Activated CD4-positive, alpha-beta T cell treated with anti-CD3 and anti-CD28 coated beads, Interleukin-2, amount 10 ng/mL, durations not matched to agents 7 days and 5 days (primary cell): ENCODE data around the gene SLC25A12. TPM values are rescaled to one million over a fixed set of nuclear protein-coding genes. Genes with fewer than 3 reads are reported as not detected.

Experiments
- CTCF ChIA-PET: fragments of 350-600 bp; sonication (Branson Sonifier 250); formaldehyde crosslinking; loops from one replicate; lab custom pipeline; 2021; ENCODE audit warnings: antibody characterized with exemption; lab: Charles Lee
- POLR2A ChIA-PET: fragments of 350-600 bp; sonication (Branson Sonifier 250); formaldehyde crosslinking; loops from one replicate; lab custom pipeline; 2021; ENCODE audit warnings: antibody characterized with exemption; lab: Charles Lee
- DNase-seq: peaks from one replicate; pipeline ENCODE4 v3.0.0-alpha.2; 2020
- H3K27ac Mint-ChIP-seq: one replicate; pipeline ENCODE4 v1.8.0; 2021; ENCODE audit warnings: mild to moderate bottlenecking, moderate library complexity, mixed read lengths
- H3K27me3 Mint-ChIP-seq: one replicate; pipeline ENCODE4 v1.8.0; 2021; ENCODE audit warnings: mixed read lengths
- H3K36me3 Mint-ChIP-seq: one replicate; pipeline ENCODE4 v1.8.0; 2021; ENCODE audit warnings: low read depth, mixed read lengths
- H3K4me1 Mint-ChIP-seq: one replicate; pipeline ENCODE4 v1.8.0; 2021; ENCODE audit warnings: mixed read lengths
- H3K4me3 Mint-ChIP-seq: one replicate; pipeline ENCODE4 v1.8.0; 2021; ENCODE audit warnings: mild to moderate bottlenecking, moderate library complexity, mixed read lengths
- H3K9me3 Mint-ChIP-seq: one replicate; pipeline ENCODE4 v1.8.0; 2021; ENCODE audit warnings: mixed read lengths
- total RNA-seq, 2 experiments: library from RNA; stranded (reverse); gene quantifications; one replicate each; pipeline ENCODE4 v1.2.3, GENCODE V29; 2021

Gene SLC25A12
- total RNA-seq: 10 to 100 TPM; 26.7 to 28.8 TPM

GRCh38 chr2:171893824-171894611 is at the start of gene SLC25A12:
Gene SLC25A12, minus strand, starts transcription at chr2:171894244. Its CDS starts 30 bp downstream, at chr2:171894214.
- H3K27ac Mint-ChIP-seq: peak within 1 kb of the TSS; percentile 82
- no peaks in the 10 kb centered on the region for H3K9me3 Mint-ChIP-seq
- peaks cover 29% of the 10 kb centered on the region for H3K36me3 Mint-ChIP-seq
- peaks cover 50% of the 10 kb centered on the region for H3K4me1 Mint-ChIP-seq
- peak; percentile 75 for DNase-seq
- peak within 1 kb of the TSS; percentile 85 for H3K4me3 Mint-ChIP-seq
- no peaks in the 10 kb centered on the region for H3K27me3 Mint-ChIP-seq
- POLR2A ChIA-PET: no interaction called here
- CTCF ChIA-PET: interaction anchor here (0.6 to 4.1 kb wide), 3 partner anchors 8 to 66 kb away, joined by 3 to 20 read pairs (median 3); no protein-coding TSS in a partner anchor

- DNase-seq: no peak
- Mint-ChIP-seq H3K27ac (no peak overlapping the region), H3K36me3 (peaks cover 7% of the 10 kb centered on the region), H3K27me3 (no peaks in the 10 kb centered on the region), H3K4me3 (no peak overlapping the region), H3K4me1 (peaks cover 21% of the 10 kb centered on the region), H3K9me3 (no peaks in the 10 kb centered on the region)
- ChIA-PET POLR2A (no interaction called here), CTCF (no interaction called here)
Measured at GRCh38 chr2:171941316-171941699, 47.3 kb upstream of the SLC25A12 start.

- no peak for DNase-seq
- Mint-ChIP-seq H3K36me3 (peaks cover 10% of the 10 kb centered on the region), H3K4me3 (no peak overlapping the region), H3K4me1 (peaks cover 25% of the 10 kb centered on the region), H3K27ac (no peak overlapping the region), H3K9me3 (no peaks in the 10 kb centered on the region), H3K27me3 (no peaks in the 10 kb centered on the region)
- ChIA-PET POLR2A (no interaction called here), CTCF (interaction anchor here (0.6 to 1.6 kb wide), 4 partner anchors 11 to 453 kb away, joined by 3 to 5 read pairs (median 4); partner anchors contain the start of gene HAT1)
Measured at GRCh38 chr2:171939743-171940071, 45.7 kb upstream of the SLC25A12 start.

GRCh38 chr2:171939058-171939742 is 45.2 kb upstream of the SLC25A12 start:
- H3K9me3 Mint-ChIP-seq: no peaks in the 10 kb centered on the region
- CTCF ChIA-PET: interaction anchor here (0.6 to 1.6 kb wide), 3 partner anchors 13 to 453 kb away, joined by 3 to 5 read pairs (median 4); partner anchors contain the start of gene HAT1
- H3K4me1 Mint-ChIP-seq: peaks cover 22% of the 10 kb centered on the region
- POLR2A ChIA-PET: no interaction called here
- H3K4me3 Mint-ChIP-seq: no peak overlapping the region
- peaks cover 14% of the 10 kb centered on the region for H3K36me3 Mint-ChIP-seq
- H3K27ac Mint-ChIP-seq: no peak overlapping the region
- H3K27me3 Mint-ChIP-seq: no peaks in the 10 kb centered on the region
- DNase-seq: no peak

- POLR2A ChIA-PET: no interaction called here
- Mint-ChIP-seq H3K4me3 (no peak overlapping the region), H3K27ac (no peak overlapping the region), H3K36me3 (peaks cover 67% of the 10 kb centered on the region), H3K4me1 (peaks cover 39% of the 10 kb centered on the region), H3K27me3 (no peaks in the 10 kb centered on the region), H3K9me3 (no peaks in the 10 kb centered on the region)
- no peak for DNase-seq
- CTCF ChIA-PET: no interaction called here
Measured at GRCh38 chr2:171930385-171930784, 36.3 kb upstream of the SLC25A12 start.

- H3K4me3 Mint-ChIP-seq: peak overlapping the region; percentile 89
- H3K4me1 Mint-ChIP-seq: peaks cover 50% of the 10 kb centered on the region
- H3K9me3 Mint-ChIP-seq: no peaks in the 10 kb centered on the region
- ChIA-PET POLR2A (no interaction called here), CTCF (interaction anchor here (0.6 to 1.1 kb wide), 3 partner anchors 13 to 222 kb away, joined by 4 to 5 read pairs (median 4); no protein-coding TSS in a partner anchor)
- no peaks in the 10 kb centered on the region for H3K27me3 Mint-ChIP-seq
- H3K36me3 Mint-ChIP-seq: peaks cover 37% of the 10 kb centered on the region
- DNase-seq: no peak
- H3K27ac Mint-ChIP-seq: peak overlapping the region; percentile 60
Measured at GRCh38 chr2:171924170-171924942, 30.3 kb upstream of the SLC25A12 start.

GRCh38 chr2:171923206-171923605 is 29.2 kb upstream of the SLC25A12 start:
- peaks cover 26% of the 10 kb centered on the region for H3K36me3 Mint-ChIP-seq
- peak overlapping the region; percentile 96 for H3K27ac Mint-ChIP-seq
- H3K27me3 Mint-ChIP-seq: no peaks in the 10 kb centered on the region
- no peak for DNase-seq
- peaks cover 42% of the 10 kb centered on the region for H3K4me1 Mint-ChIP-seq
- ChIA-PET POLR2A (interaction anchor here (0.6 kb wide), 1 partner anchor 158 kb away, joined by 3 read pairs; no protein-coding TSS in a partner anchor), CTCF (interaction anchor here (0.6 to 1.5 kb wide), 3 partner anchors 10 to 221 kb away, joined by 4 to 5 read pairs (median 5); no protein-coding TSS in a partner anchor)
- H3K9me3 Mint-ChIP-seq: no peaks in the 10 kb centered on the region
- peak overlapping the region; percentile 89 for H3K4me3 Mint-ChIP-seq

- peaks cover 42% of the 10 kb centered on the region for H3K4me1 Mint-ChIP-seq
Measured at GRCh38 chr2:171922230-171923022, 28.4 kb upstream of the SLC25A12 start, which contains the start of gene HAT1. Gene HAT1, plus strand, starts transcription at chr2:171922461. Its CDS starts 40 bp downstream, at chr2:171922501.

GRCh38 chr2:171921970-171922229 is 27.9 kb upstream of the SLC25A12 start:
- no peak for DNase-seq
- CTCF ChIA-PET: interaction anchor here (0.9 to 1.5 kb wide), 2 partner anchors 11 to 180 kb away, joined by 4 to 5 read pairs; no protein-coding TSS in a partner anchor

More at GRCh38 chr2:171922230-171923022, 28.4 kb upstream of the SLC25A12 start, which contains the start of gene HAT1:
- ChIA-PET CTCF (interaction anchor here (0.6 to 1.5 kb wide), 4 partner anchors 11 to 215 kb away, joined by 3 to 5 read pairs (median 4); no protein-coding TSS in a partner anchor), POLR2A (interaction anchor here (0.8 kb wide), 1 partner anchor 78 kb away, joined by 4 read pairs; no protein-coding TSS in a partner anchor)
- H3K4me3 Mint-ChIP-seq: peak within 1 kb of the TSS; percentile 89
- H3K9me3 Mint-ChIP-seq: no peaks in the 10 kb centered on the region
- peak; percentile 98 for DNase-seq
- H3K27me3 Mint-ChIP-seq: no peaks in the 10 kb centered on the region
- peaks cover 21% of the 10 kb centered on the region for H3K36me3 Mint-ChIP-seq
- H3K27ac Mint-ChIP-seq: peak within 1 kb of the TSS; percentile 96

GRCh38 chr2:171919453-171919852 is 25.4 kb upstream of the SLC25A12 start:
- no peak overlapping the region for H3K4me3 Mint-ChIP-seq
- peaks cover 4% of the 10 kb centered on the region for H3K36me3 Mint-ChIP-seq
- no peaks in the 10 kb centered on the region for H3K9me3 Mint-ChIP-seq
- H3K4me1 Mint-ChIP-seq: peaks cover 21% of the 10 kb centered on the region
- no peak for DNase-seq
- no peaks in the 10 kb centered on the region for H3K27me3 Mint-ChIP-seq
- H3K27ac Mint-ChIP-seq: no peak overlapping the region
- CTCF ChIA-PET: no interaction called here
- POLR2A ChIA-PET: no interaction called here

More at GRCh38 chr2:171921970-171922229, 27.9 kb upstream of the SLC25A12 start:
- peaks cover 38% of the 10 kb centered on the region for H3K4me1 Mint-ChIP-seq
- no peaks in the 10 kb centered on the region for H3K27me3 Mint-ChIP-seq
- peak overlapping the region; percentile 96 for H3K27ac Mint-ChIP-seq
- H3K36me3 Mint-ChIP-seq: peaks cover 15% of the 10 kb centered on the region
- POLR2A ChIA-PET: interaction anchor here (0.8 kb wide), 1 partner anchor 79 kb away, joined by 4 read pairs; no protein-coding TSS in a partner anchor
- no peaks in the 10 kb centered on the region for H3K9me3 Mint-ChIP-seq
- peak overlapping the region; percentile 89 for H3K4me3 Mint-ChIP-seq

GRCh38 chr2:171913517-171913916 is 19.5 kb upstream of the SLC25A12 start:
- CTCF ChIA-PET: no interaction called here
- Mint-ChIP-seq H3K27ac (no peak overlapping the region), H3K36me3 (no peaks in the 10 kb centered on the region), H3K4me1 (no peaks in the 10 kb centered on the region), H3K9me3 (no peaks in the 10 kb centered on the region), H3K4me3 (no peak overlapping the region), H3K27me3 (no peaks in the 10 kb centered on the region)
- POLR2A ChIA-PET: no interaction called here
- no peak for DNase-seq
